Tibial nerve (tissue), 4 donors: ENCODE measurements around the gene IL1RAPL2.

Experiments used
- EP300 ChIP-seq, 2 donors: sonication (generic); formaldehyde crosslinking; IDR thresholded peaks; one replicate each; pipeline ENCODE4 v1.6.1; 2017; ENCODE audit warnings: antibody characterized with exemption in 2 of 2, mild to moderate bottlenecking in 1 of 2
- POLR2A ChIP-seq, 2 donors: fragments of 450-650 bp; IDR thresholded peaks; one replicate each; pipeline ENCODE4 v1.6.1; 2017; ENCODE audit warnings: antibody characterized with exemption in 2 of 2, mild to moderate bottlenecking in 2 of 2, moderate library complexity in 2 of 2
- TF ChIP-seq, protein P1 (sequence below), 5 experiments: fragments of 200-600 bp in 3 of 5; fragments of 450-650 bp in 2 of 5; sonication (generic) in 3 of 5; IDR thresholded peaks; one replicate each; pipeline ENCODE4 v1.5.1; 2016 to 2019; ENCODE audit warnings: antibody characterized with exemption in 5 of 5, mild to moderate bottlenecking in 3 of 5, moderate library complexity in 2 of 5

DNA sequence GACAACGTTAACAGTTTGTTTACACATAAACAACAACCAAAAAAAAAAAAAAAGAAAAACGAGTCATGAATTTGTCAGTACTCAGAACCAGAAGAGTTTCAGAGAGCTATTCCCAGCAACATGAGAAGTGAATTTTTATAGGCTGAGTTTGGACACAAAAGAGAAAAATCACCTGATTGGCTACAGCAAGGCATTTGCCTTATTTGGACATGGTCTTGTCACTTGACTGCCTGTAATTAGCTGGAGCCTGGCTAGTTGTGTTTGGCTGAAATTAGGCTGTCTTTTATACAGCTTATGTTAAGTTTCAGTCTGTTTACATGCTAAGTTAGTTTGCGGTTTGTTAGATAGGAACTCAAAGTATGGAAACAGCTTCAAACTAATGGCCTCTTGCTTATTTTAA is 655.4 kb downstream of the IL1RAPL2 start:
- TF ChIP-seq, protein P1, sequence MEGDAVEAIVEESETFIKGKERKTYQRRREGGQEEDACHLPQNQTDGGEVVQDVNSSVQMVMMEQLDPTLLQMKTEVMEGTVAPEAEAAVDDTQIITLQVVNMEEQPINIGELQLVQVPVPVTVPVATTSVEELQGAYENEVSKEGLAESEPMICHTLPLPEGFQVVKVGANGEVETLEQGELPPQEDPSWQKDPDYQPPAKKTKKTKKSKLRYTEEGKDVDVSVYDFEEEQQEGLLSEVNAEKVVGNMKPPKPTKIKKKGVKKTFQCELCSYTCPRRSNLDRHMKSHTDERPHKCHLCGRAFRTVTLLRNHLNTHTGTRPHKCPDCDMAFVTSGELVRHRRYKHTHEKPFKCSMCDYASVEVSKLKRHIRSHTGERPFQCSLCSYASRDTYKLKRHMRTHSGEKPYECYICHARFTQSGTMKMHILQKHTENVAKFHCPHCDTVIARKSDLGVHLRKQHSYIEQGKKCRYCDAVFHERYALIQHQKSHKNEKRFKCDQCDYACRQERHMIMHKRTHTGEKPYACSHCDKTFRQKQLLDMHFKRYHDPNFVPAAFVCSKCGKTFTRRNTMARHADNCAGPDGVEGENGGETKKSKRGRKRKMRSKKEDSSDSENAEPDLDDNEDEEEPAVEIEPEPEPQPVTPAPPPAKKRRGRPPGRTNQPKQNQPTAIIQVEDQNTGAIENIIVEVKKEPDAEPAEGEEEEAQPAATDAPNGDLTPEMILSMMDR (IDR thresholded peaks at IDR 0.05), result no peak
- no peak for TF ChIP-seq POLR2A (IDR thresholded peaks at IDR 0.05)
- no peak for TF ChIP-seq EP300 (IDR thresholded peaks at IDR 0.05)
